Brain microvascular endothelial cell (primary cell): ENCODE data around the gene NF1.

Source experiments
- DNase-seq: peaks from one replicate; pipeline ENCODE4 v3.0.0-alpha.2; 2020
- H3K27ac ChIP-seq: fragments of 250-450 bp; sonication (Bioruptor Pico); 2 replicates; pipeline ENCODE4 v1.5.1; 2020; ENCODE audit warnings: mild to moderate bottlenecking, moderate library complexity
- H3K27me3 ChIP-seq: fragments of 250-450 bp; sonication (Bioruptor Pico); replicated peaks from 2 replicates; pipeline ENCODE4 v1.5.1; 2020; ENCODE audit warnings: mild to moderate bottlenecking
- H3K36me3 ChIP-seq: fragments of 250-450 bp; sonication (Bioruptor Pico); replicated peaks from 2 replicates; pipeline ENCODE4 v1.5.1; 2020; ENCODE audit warnings: mild to moderate bottlenecking
- H3K4me3 ChIP-seq: 2 replicates; pipeline ENCODE4 v1.5.1; 2011; ENCODE audit warnings: low read depth, mild to moderate bottlenecking, control low read depth, low read length, moderate library complexity
- in situ Hi-C: cut with HindIII; loops from 2 replicates; pipeline ENCODE4 v1.10.0; 2017; ENCODE audit warnings: low sequenced_read_pairs, low pct_ligation_motif_present
- TF ChIP-seq, protein P1 (sequence below): IDR thresholded peaks from 2 replicates; pipeline ENCODE4 v1.5.1; 2011; ENCODE audit warnings: low read depth, mild to moderate bottlenecking, moderate library complexity, low read length, control low read depth, inconsistent platforms; ENCODE audit errors: missing control alignments

NF1 gene

DNA sequence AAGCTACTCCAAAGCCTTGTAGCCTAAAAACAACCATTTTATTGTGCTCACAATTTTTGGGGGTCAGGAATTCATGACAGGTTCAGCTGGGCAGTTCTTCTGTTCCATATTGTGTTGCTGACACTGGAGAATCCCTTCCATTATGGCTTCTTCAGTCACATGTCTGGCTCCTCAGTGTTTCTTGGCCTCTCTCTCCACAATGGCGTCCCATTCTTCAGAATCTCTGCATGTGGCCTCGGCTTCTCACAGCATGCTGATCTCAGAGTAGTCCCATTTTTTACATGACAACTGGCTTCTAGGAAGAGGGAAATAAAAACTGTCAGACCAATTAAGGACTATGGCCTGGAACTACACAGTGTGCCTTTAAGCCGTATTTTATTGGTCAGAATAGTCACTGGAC lies 49.7 kb downstream of the NF1 start:
- no peak for DNase-seq
- in situ Hi-C loops = no loop called here
- no peaks in the 10 kb centered on the region for H3K27me3 ChIP-seq
- no peak overlapping the region for H3K27ac ChIP-seq
- no peaks in the 10 kb centered on the region for H3K36me3 ChIP-seq
- TF ChIP-seq, protein P1, sequence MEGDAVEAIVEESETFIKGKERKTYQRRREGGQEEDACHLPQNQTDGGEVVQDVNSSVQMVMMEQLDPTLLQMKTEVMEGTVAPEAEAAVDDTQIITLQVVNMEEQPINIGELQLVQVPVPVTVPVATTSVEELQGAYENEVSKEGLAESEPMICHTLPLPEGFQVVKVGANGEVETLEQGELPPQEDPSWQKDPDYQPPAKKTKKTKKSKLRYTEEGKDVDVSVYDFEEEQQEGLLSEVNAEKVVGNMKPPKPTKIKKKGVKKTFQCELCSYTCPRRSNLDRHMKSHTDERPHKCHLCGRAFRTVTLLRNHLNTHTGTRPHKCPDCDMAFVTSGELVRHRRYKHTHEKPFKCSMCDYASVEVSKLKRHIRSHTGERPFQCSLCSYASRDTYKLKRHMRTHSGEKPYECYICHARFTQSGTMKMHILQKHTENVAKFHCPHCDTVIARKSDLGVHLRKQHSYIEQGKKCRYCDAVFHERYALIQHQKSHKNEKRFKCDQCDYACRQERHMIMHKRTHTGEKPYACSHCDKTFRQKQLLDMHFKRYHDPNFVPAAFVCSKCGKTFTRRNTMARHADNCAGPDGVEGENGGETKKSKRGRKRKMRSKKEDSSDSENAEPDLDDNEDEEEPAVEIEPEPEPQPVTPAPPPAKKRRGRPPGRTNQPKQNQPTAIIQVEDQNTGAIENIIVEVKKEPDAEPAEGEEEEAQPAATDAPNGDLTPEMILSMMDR = no peak
- no peak overlapping the region for H3K4me3 ChIP-seq

DNA sequence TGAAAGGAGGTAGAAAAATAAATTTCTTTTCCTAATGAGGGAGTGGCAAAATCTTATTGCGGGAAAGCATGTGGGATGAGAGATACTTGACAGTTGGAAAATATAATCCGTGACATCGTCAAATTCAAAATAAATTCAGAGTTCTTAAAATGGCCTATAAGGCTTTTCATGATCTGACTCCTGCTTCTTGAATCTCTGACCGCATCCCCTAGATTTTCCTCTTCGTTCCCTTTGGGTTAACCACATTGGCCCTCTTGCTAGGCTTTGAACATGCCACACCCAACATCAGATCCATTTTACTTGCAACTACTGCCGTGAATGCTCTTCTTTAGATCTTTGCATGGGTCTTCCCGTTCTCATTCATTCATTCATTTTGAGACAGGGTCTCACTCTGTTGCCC lies 50.1 kb downstream of the NF1 start:
- H3K36me3 ChIP-seq = no peaks in the 10 kb centered on the region
- in situ Hi-C loops = no loop called here
- no peak for DNase-seq
- TF ChIP-seq, protein P1 = no peak
- no peaks in the 10 kb centered on the region for H3K27me3 ChIP-seq
- H3K4me3 ChIP-seq = no peak overlapping the region
- H3K27ac ChIP-seq = no peak overlapping the region

- DNase-seq = no peak
- no peak overlapping the region for H3K27ac ChIP-seq
- TF ChIP-seq, protein P1 = no peak
These were observed 52.9 kb downstream of the NF1 start for GRCh38 chr17:31147507-31148202.

GRCh38 chr17:31148205-31148604 lies 53.4 kb downstream of the NF1 start:
- Histone ChIP-seq H3K36me3 (no peaks in the 10 kb centered on the region), H3K4me3 (no peak overlapping the region), H3K27ac (no peak overlapping the region), H3K27me3 (no peaks in the 10 kb centered on the region)
- in situ Hi-C loops = no loop called here
- TF ChIP-seq, protein P1 = no peak
- no peak for DNase-seq

More at GRCh38 chr17:31147507-31148202, 52.9 kb downstream of the NF1 start:
- Histone ChIP-seq H3K36me3 (no peaks in the 10 kb centered on the region), H3K4me3 (no peak overlapping the region), H3K27me3 (no peaks in the 10 kb centered on the region)
- in situ Hi-C loops = no loop called here

DNA sequence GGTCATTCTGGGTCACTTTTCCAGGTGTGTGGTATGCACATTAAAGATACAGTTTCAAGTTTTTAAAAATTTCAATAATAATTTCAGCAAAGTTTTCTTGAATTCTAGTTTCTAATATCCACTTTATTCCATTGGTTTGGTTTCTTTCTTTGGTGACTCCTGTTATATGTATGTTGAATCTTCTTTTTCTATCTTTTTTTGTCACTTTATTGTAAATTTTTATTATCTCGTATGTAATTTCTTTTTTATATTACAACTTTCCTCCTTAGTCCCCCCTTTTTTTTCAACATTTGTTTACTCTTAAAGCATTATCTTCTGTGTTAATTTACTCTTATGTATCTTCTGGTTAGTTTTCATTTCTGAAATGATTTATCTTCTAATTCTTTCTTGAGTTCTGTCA lies 57.5 kb downstream of the NF1 start:
- H3K36me3 ChIP-seq = no peaks in the 10 kb centered on the region
- H3K27ac ChIP-seq = no peak overlapping the region
- H3K27me3 ChIP-seq = no peaks in the 10 kb centered on the region
- in situ Hi-C loops = no loop called here
- TF ChIP-seq, protein P1 = no peak
- no peak overlapping the region for H3K4me3 ChIP-seq
- DNase-seq = no peak
